MM.1S (cell line): ENCODE results near the gene WFDC1.

Experiments used
- DNase-seq: peaks from one replicate; pipeline ENCODE4 v3.0.0-alpha.2; 2015
- H2AFZ ChIP-seq: fragments of 300-600 bp; sonication (generic); 2 replicates; pipeline ENCODE4 v1.6.0; 2016; ENCODE audit warnings: antibody characterized with exemption, low read length
- H3F3A ChIP-seq: fragments of 300-600 bp; sonication (generic); 2 replicates; pipeline ENCODE4 v1.6.1; 2016; ENCODE audit warnings: mild to moderate bottlenecking, antibody characterized with exemption, low read length, moderate library complexity, mixed read lengths; ENCODE audit not compliant: insufficient read depth
- H3K27ac ChIP-seq: fragments of 300-600 bp; sonication (generic); 2 replicates; pipeline ENCODE4 v1.5.1; 2016; ENCODE audit warnings: mild to moderate bottlenecking, low read length
- H3K27me3 ChIP-seq: fragments of 300-600 bp; sonication (generic); replicated peaks from 2 replicates; pipeline ENCODE4 v1.6.0; 2016; ENCODE audit warnings: low read length; ENCODE audit not compliant: insufficient read depth
- H3K36me3 ChIP-seq: fragments of 300-600 bp; sonication (generic); replicated peaks from 2 replicates; pipeline ENCODE4 v1.6.1; 2016; ENCODE audit warnings: mild to moderate bottlenecking, low read length, mixed read lengths; ENCODE audit not compliant: insufficient read depth
- H3K4me1 ChIP-seq: fragments of 300-600 bp; sonication (generic); 2 replicates; pipeline ENCODE4 v1.6.1; 2016; ENCODE audit warnings: low read length, mixed read lengths
- H3K4me2 ChIP-seq: fragments of 300-600 bp; sonication (generic); 2 replicates; pipeline ENCODE4 v1.6.0; 2016; ENCODE audit warnings: low read depth, low read length
- H3K4me3 ChIP-seq: fragments of 300-600 bp; sonication (generic); 2 replicates; pipeline ENCODE4 v1.5.1; 2016; ENCODE audit warnings: low read length, mixed read lengths
- H3K79me2 ChIP-seq: fragments of 300-600 bp; sonication (generic); 2 replicates; pipeline ENCODE4 v1.6.1; 2016; ENCODE audit warnings: mixed run types, low read length, mixed read lengths
- H3K9ac ChIP-seq: fragments of 300-600 bp; sonication (generic); 2 replicates; pipeline ENCODE4 v1.6.1; 2016; ENCODE audit warnings: low read length, mixed read lengths
- H3K9me2 ChIP-seq: fragments of 300-600 bp; sonication (generic); replicated peaks from 2 replicates; pipeline ENCODE4 v1.6.1; 2016; ENCODE audit warnings: mild to moderate bottlenecking, low read length, mixed read lengths; ENCODE audit not compliant: insufficient read depth
- H3K9me3 ChIP-seq: fragments of 300-600 bp; sonication (generic); replicated peaks from 2 replicates; pipeline ENCODE4 v1.6.1; 2016; ENCODE audit warnings: mild to moderate bottlenecking, low read length, mixed read lengths; ENCODE audit not compliant: insufficient read depth
- H4K20me1 ChIP-seq: fragments of 300-600 bp; sonication (generic); 2 replicates; pipeline ENCODE4 v1.6.1; 2016; ENCODE audit warnings: mild to moderate bottlenecking, low read length, moderate library complexity, mixed read lengths; ENCODE audit not compliant: insufficient read depth
- EZH2 ChIP-seq: fragments of 300-600 bp; sonication (generic); optimal IDR thresholded peaks from 2 replicates; pipeline ENCODE3; 2017; ENCODE audit warnings: low read depth, mild to moderate bottlenecking, antibody characterized with exemption, low read length, mixed read lengths
- EZH2phosphoT487 ChIP-seq: fragments of 300-600 bp; sonication (generic); IDR thresholded peaks from 2 replicates; pipeline ENCODE4 v1.6.1; 2018; ENCODE audit warnings: antibody characterized with exemption, low read length
- TF ChIP-seq, protein P1 (sequence below): fragments of 300-600 bp; sonication (generic); IDR thresholded peaks from 2 replicates; pipeline ENCODE4 v1.5.1; 2016; ENCODE audit warnings: antibody characterized with exemption, low read length, mixed read lengths

Gene WFDC1

DNA sequence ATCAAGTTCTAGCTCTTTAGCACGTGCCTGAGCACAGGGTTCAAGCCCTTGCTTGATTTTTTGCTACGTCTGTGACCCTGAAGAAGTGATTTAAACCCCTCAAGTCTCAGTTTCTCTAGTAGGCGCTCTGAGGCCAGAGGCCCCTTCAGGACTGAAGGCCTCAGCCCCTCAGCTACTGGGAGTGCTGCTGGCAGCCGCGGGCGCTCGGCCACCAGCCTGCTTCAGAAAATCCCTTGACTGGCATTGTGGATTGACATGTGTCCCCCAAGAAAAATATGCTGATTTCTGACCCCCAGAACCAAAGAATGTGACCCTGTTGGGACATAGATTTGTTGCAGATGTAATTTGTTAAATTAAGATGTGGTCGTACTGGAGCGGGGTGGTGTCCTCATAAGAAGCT lies 20.2 kb upstream of the WFDC1 start:
- Histone ChIP-seq H3K9me2 (no peaks in the 10 kb centered on the region), H3K4me2 (no peak overlapping the region), H3F3A (no peaks in the 10 kb centered on the region), H4K20me1 (no peaks in the 10 kb centered on the region), H3K4me1 (no peaks in the 10 kb centered on the region), H3K4me3 (no peak overlapping the region), H3K9ac (no peak overlapping the region), H3K27me3 (peaks cover 25% of the 10 kb centered on the region), H3K79me2 (no peaks in the 10 kb centered on the region), H3K9me3 (no peaks in the 10 kb centered on the region), H3K36me3 (no peaks in the 10 kb centered on the region), H2AFZ (no peak overlapping the region), H3K27ac (no peak overlapping the region)
- TF ChIP-seq, protein P1, sequence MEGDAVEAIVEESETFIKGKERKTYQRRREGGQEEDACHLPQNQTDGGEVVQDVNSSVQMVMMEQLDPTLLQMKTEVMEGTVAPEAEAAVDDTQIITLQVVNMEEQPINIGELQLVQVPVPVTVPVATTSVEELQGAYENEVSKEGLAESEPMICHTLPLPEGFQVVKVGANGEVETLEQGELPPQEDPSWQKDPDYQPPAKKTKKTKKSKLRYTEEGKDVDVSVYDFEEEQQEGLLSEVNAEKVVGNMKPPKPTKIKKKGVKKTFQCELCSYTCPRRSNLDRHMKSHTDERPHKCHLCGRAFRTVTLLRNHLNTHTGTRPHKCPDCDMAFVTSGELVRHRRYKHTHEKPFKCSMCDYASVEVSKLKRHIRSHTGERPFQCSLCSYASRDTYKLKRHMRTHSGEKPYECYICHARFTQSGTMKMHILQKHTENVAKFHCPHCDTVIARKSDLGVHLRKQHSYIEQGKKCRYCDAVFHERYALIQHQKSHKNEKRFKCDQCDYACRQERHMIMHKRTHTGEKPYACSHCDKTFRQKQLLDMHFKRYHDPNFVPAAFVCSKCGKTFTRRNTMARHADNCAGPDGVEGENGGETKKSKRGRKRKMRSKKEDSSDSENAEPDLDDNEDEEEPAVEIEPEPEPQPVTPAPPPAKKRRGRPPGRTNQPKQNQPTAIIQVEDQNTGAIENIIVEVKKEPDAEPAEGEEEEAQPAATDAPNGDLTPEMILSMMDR: no peak
- TF ChIP-seq EZH2phosphoT487: no peak
- TF ChIP-seq EZH2: no peak
- no peak for DNase-seq

DNA sequence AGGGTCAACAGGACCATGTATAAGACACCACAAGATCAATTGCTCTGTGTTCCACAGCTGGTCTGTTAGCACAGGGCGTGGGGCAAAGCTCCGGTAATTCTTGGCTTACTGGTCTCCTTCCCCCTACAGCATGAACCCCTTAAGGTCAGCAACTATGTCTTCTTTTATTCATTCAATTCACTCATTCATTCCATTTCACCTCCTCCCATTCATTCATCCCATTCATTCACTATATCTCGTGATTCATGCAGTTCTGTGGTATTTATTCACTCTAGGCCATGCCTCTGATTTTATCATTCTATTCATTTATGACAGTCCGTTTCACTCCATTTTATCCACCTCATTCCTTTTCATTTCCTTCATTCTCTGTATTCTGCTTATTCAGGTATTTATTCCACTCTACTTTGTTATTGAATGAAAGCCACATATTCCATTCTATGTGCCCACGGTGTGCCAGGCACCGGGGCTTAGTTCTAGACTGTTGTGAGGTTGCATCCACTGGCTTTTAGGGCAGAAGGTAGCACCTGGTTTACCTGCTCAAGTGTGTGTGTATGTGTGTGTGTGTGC lies 19.0 kb upstream of the WFDC1 start:
- no peaks in the 10 kb centered on the region for H3K9me2 ChIP-seq
- TF ChIP-seq, protein P1: no peak
- TF ChIP-seq EZH2phosphoT487 (no peak), EZH2 (no peak)
- H3K36me3 ChIP-seq: no peaks in the 10 kb centered on the region
- H3K4me3 ChIP-seq: no peak overlapping the region
- no peak for DNase-seq
- H3K27ac ChIP-seq: no peak overlapping the region
- no peaks in the 10 kb centered on the region for H4K20me1 ChIP-seq
- no peak overlapping the region for H3K4me2 ChIP-seq
- no peak overlapping the region for H3K9ac ChIP-seq
- H3K4me1 ChIP-seq: no peaks in the 10 kb centered on the region
- peaks cover 25% of the 10 kb centered on the region for H3K27me3 ChIP-seq
- H3K79me2 ChIP-seq: no peaks in the 10 kb centered on the region
- H2AFZ ChIP-seq: no peak overlapping the region
- no peaks in the 10 kb centered on the region for H3F3A ChIP-seq
- no peaks in the 10 kb centered on the region for H3K9me3 ChIP-seq

DNA sequence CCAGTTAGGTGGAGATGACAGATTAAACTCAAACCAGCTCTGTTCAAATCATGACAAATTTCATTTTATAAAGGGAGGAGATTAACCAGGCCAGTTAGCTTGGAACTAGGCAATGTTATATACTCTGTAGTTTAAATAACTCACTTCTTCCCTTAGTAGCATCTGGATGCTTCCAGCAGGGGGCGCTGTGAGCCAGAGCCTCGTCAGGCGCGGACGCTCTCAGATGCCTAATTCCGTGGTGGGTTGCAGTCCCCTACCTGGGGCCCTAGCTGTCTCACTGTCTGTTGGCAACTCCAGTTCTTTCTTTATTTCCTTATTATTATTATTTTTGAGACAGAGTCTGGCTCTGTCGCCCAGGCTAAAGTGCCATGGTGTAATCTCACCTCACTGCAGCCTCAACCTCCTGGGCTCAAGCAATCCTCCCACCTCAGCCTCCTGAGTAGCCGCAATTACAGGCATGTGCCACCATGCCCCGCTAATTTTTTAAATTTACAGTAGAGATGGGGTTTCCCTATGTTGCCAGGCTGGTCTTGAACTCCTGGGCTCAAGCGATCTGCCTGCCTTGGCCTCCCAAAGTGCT lies 17.3 kb upstream of the WFDC1 start:
- no peak overlapping the region for H3K4me3 ChIP-seq
- TF ChIP-seq, protein P1: peak; percentile 52
- TF ChIP-seq EZH2: no peak
- no peak overlapping the region for H3K4me2 ChIP-seq
- H3K27me3 ChIP-seq: peaks cover 41% of the 10 kb centered on the region
- H3K9ac ChIP-seq: no peak overlapping the region
- no peaks in the 10 kb centered on the region for H3K9me2 ChIP-seq
- no peaks in the 10 kb centered on the region for H3F3A ChIP-seq
- H4K20me1 ChIP-seq: no peaks in the 10 kb centered on the region
- H3K36me3 ChIP-seq: no peaks in the 10 kb centered on the region
- no peaks in the 10 kb centered on the region for H3K79me2 ChIP-seq
- H2AFZ ChIP-seq: no peak overlapping the region
- H3K27ac ChIP-seq: no peak overlapping the region
- no peaks in the 10 kb centered on the region for H3K4me1 ChIP-seq
- DNase-seq: peak; percentile 25
- no peaks in the 10 kb centered on the region for H3K9me3 ChIP-seq
